WTC11 (cell line): ENCODE data around the gene SSH3. TPM values are rescaled to one million over a fixed set of nuclear protein-coding genes. Genes with fewer than 3 reads are reported as not detected.

Experiments used
- ATAC-seq: fragments of 200-7000 bp; cut with Tn5 transposase; 2 replicates; pipeline ENCODE4 v1.10.0; 2021; ENCODE audit warnings: mild to moderate bottlenecking, moderate library complexity
- CTCF ChIA-PET: fragments of 300-600 bp; sonication (Branson Sonifier 250); formaldehyde crosslinking; loops from one replicate; lab custom pipeline; 2021; ENCODE audit warnings: antibody characterized with exemption; lab: Charles Lee
- POLR2A ChIA-PET: fragments of 350-600 bp; sonication (Branson Sonifier 250); formaldehyde crosslinking; loops from one replicate; lab custom pipeline; 2021; ENCODE audit warnings: antibody characterized with exemption; lab: Charles Lee
- DNase-seq: peaks from one replicate; pipeline ENCODE4 v3.0.0; 2021; ENCODE audit warnings: low spot score
- H3K27ac Mint-ChIP-seq: 2 replicates; pipeline ENCODE4 v1.8.0; 2021; ENCODE audit warnings: mixed read lengths
- H3K27me3 Mint-ChIP-seq: 2 replicates; pipeline ENCODE4 v1.8.0; 2021; ENCODE audit warnings: low read depth, mild to moderate bottlenecking, moderate library complexity, mixed read lengths
- H3K36me3 Mint-ChIP-seq: 2 replicates; pipeline ENCODE4 v1.8.0; 2021; ENCODE audit warnings: mixed read lengths
- H3K4me1 Mint-ChIP-seq: 2 replicates; pipeline ENCODE4 v1.8.0; 2022; ENCODE audit warnings: mixed read lengths
- H3K4me3 Mint-ChIP-seq: 2 replicates; pipeline ENCODE4 v1.8.0; 2021; ENCODE audit warnings: mild to moderate bottlenecking, moderate library complexity, mixed read lengths
- H3K9me3 Mint-ChIP-seq: 2 replicates; pipeline ENCODE4 v1.8.0; 2021; ENCODE audit warnings: mixed read lengths
- AR ChIP-seq: fragments of 250-450 bp; sonication (Bioruptor Pico); IDR thresholded peaks from 2 replicates; pipeline ENCODE4 v1.9.0; 2021; ENCODE audit warnings: mild to moderate bottlenecking
- ATF1 ChIP-seq: sonication (generic); formaldehyde crosslinking; IDR thresholded peaks from 2 replicates; pipeline ENCODE4 v1.8.1; 2023; ENCODE audit warnings: mild to moderate bottlenecking, moderate library complexity, missing genetic modification reagents
- ATF3 ChIP-seq: sonication (generic); formaldehyde crosslinking; conservative IDR thresholded peaks from 2 replicates; pipeline ENCODE4 v1.8.1; 2022; ENCODE audit warnings: mild to moderate bottlenecking, missing genetic modification reagents
- ERG ChIP-seq: fragments of 250-450 bp; sonication (Bioruptor Pico); IDR thresholded peaks from 2 replicates; pipeline ENCODE4 v1.8.0; 2021; ENCODE audit warnings: mild to moderate bottlenecking
- GTF2I ChIP-seq: fragments of 250-450 bp; sonication (Bioruptor Pico); conservative IDR thresholded peaks from 2 replicates; pipeline ENCODE4 v1.4.0; 2021; ENCODE audit warnings: mild to moderate bottlenecking
- MYBL2 ChIP-seq: sonication (generic); formaldehyde crosslinking; IDR thresholded peaks from 2 replicates; pipeline ENCODE4 v1.8.1; 2023; ENCODE audit warnings: mild to moderate bottlenecking, moderate library complexity, missing genetic modification reagents
- NFE2L1 ChIP-seq: sonication (generic); formaldehyde crosslinking; IDR thresholded peaks from 2 replicates; pipeline ENCODE4 v1.8.1; 2023; ENCODE audit warnings: missing genetic modification reagents
- PRDM15 ChIP-seq: sonication (generic); formaldehyde crosslinking; IDR thresholded peaks from 2 replicates; pipeline ENCODE4 v1.8.0; 2022; ENCODE audit warnings: missing genetic modification reagents
- TEAD1 ChIP-seq: sonication (generic); formaldehyde crosslinking; IDR thresholded peaks from 2 replicates; pipeline ENCODE4 v1.8.0; 2022; ENCODE audit warnings: mild to moderate bottlenecking, missing genetic modification reagents
- USF1 ChIP-seq: sonication (generic); formaldehyde crosslinking; IDR thresholded peaks from 2 replicates; pipeline ENCODE4 v1.8.0; 2022; ENCODE audit warnings: mild to moderate bottlenecking, missing genetic modification reagents
- ZNF396 ChIP-seq: fragments of 250-450 bp; sonication (Bioruptor Pico); IDR thresholded peaks from 2 replicates; pipeline ENCODE4 v1.8.0; 2021; ENCODE audit warnings: mild to moderate bottlenecking, moderate library complexity, borderline replicate concordance
- ZNF416 ChIP-seq: fragments of 250-450 bp; sonication (Bioruptor Pico); IDR thresholded peaks from 2 replicates; pipeline ENCODE4 v1.9.0; 2021; ENCODE audit warnings: mild to moderate bottlenecking, inconsistent platforms
- total RNA-seq: library from RNA; stranded (reverse); gene quantifications from 3 replicates; pipeline ENCODE4 v1.2.3, GENCODE V29; 2021
- TF ChIP-seq, protein P1 (sequence below): fragments of 250-450 bp; sonication (Bioruptor Pico); IDR thresholded peaks from 2 replicates; pipeline ENCODE4 v1.9.0; 2021; ENCODE audit warnings: mild to moderate bottlenecking, borderline replicate concordance
- TF ChIP-seq, protein P2 (sequence below): sonication (generic); formaldehyde crosslinking; conservative IDR thresholded peaks from 2 replicates; pipeline ENCODE4 v1.8.1; 2023; ENCODE audit warnings: mild to moderate bottlenecking, low read depth, missing genetic modification reagents, moderate library complexity
- TF ChIP-seq, protein P3 (sequence below): sonication (generic); formaldehyde crosslinking; IDR thresholded peaks from 2 replicates; pipeline ENCODE4 v1.8.1; 2023; ENCODE audit warnings: mild to moderate bottlenecking, missing genetic modification reagents

Gene SSH3
- total RNA-seq, 1 experiment from 2014 or later, result 42.3 TPM

GRCh38 chr11:67307545-67308001 is 4.2 kb downstream of the SSH3 start (continued):
- TF ChIP-seq ATF1 (CRISPR knock-in tag) (no peak), AR (CRISPR knock-in tag) (no peak), ATF3 (no peak), ZNF416 (CRISPR knock-in tag) (no peak)
- TF ChIP-seq, protein P1, sequence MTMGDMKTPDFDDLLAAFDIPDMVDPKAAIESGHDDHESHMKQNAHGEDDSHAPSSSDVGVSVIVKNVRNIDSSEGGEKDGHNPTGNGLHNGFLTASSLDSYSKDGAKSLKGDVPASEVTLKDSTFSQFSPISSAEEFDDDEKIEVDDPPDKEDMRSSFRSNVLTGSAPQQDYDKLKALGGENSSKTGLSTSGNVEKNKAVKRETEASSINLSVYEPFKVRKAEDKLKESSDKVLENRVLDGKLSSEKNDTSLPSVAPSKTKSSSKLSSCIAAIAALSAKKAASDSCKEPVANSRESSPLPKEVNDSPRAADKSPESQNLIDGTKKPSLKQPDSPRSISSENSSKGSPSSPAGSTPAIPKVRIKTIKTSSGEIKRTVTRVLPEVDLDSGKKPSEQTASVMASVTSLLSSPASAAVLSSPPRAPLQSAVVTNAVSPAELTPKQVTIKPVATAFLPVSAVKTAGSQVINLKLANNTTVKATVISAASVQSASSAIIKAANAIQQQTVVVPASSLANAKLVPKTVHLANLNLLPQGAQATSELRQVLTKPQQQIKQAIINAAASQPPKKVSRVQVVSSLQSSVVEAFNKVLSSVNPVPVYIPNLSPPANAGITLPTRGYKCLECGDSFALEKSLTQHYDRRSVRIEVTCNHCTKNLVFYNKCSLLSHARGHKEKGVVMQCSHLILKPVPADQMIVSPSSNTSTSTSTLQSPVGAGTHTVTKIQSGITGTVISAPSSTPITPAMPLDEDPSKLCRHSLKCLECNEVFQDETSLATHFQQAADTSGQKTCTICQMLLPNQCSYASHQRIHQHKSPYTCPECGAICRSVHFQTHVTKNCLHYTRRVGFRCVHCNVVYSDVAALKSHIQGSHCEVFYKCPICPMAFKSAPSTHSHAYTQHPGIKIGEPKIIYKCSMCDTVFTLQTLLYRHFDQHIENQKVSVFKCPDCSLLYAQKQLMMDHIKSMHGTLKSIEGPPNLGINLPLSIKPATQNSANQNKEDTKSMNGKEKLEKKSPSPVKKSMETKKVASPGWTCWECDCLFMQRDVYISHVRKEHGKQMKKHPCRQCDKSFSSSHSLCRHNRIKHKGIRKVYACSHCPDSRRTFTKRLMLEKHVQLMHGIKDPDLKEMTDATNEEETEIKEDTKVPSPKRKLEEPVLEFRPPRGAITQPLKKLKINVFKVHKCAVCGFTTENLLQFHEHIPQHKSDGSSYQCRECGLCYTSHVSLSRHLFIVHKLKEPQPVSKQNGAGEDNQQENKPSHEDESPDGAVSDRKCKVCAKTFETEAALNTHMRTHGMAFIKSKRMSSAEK (CRISPR knock-in tag), result no peak

DNA sequence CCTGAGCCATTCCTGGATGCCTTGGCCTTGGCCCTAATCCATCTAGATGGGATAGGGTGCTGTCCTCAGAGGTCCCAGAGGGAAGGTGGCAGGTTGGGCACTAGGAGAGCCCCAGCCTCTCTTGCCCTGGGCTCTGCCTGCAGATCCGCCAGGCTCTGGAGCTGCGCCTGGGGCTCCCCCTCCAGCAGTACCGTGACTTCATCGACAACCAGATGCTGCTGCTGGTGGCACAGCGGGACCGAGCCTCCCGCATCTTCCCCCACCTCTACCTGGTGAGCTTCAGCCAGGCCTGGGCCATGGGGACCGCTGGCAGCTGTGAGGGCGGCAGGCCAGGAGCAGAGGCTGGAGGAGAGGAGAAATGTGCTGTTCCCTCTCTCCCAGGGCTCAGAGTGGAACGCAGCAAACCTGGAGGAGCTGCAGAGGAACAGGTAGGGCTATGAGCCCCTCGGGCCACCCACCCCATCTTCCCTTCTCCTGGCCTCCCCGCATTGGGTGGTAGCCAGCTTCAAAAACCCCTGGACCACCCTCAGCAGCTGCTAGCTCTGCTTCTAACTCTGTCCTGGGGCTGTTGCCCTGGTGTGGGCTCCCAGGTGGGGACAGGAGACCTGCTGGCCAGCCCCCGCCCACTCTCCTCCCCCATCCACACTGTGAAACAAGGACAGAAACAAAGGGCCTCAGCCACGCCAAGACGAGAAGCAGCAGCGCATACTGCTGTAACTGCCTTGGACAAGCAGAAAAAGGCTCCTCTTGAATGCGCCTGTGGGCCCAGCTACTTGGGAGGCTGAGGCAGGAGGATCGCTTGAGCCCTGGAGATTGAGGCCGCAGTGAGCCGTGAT is 4.9 kb downstream of the SSH3 start:
- Mint-ChIP-seq H3K36me3 (peaks cover 2% of the 10 kb centered on the region; the same call in 1 of the 2 replicates), H3K4me1 (peaks cover 5% of the 10 kb centered on the region), H3K4me3 (no peak overlapping the region), H3K27ac (no peak overlapping the region), H3K27me3 (peaks cover 4% of the 10 kb centered on the region; the same call in 1 of the 2 replicates), H3K9me3 (no peaks in the 10 kb centered on the region)
- TF ChIP-seq ZNF396 (CRISPR knock-in tag) (no peak), GTF2I (CRISPR knock-in tag) (no peak), ERG (CRISPR knock-in tag) (no peak), NFE2L1 (CRISPR knock-in tag) (no peak), USF1 (CRISPR knock-in tag) (no peak), MYBL2 (CRISPR knock-in tag) (no peak), TEAD1 (CRISPR knock-in tag) (no peak), PRDM15 (CRISPR knock-in tag) (no peak), ATF3 (no peak)
- TF ChIP-seq, protein P2, sequence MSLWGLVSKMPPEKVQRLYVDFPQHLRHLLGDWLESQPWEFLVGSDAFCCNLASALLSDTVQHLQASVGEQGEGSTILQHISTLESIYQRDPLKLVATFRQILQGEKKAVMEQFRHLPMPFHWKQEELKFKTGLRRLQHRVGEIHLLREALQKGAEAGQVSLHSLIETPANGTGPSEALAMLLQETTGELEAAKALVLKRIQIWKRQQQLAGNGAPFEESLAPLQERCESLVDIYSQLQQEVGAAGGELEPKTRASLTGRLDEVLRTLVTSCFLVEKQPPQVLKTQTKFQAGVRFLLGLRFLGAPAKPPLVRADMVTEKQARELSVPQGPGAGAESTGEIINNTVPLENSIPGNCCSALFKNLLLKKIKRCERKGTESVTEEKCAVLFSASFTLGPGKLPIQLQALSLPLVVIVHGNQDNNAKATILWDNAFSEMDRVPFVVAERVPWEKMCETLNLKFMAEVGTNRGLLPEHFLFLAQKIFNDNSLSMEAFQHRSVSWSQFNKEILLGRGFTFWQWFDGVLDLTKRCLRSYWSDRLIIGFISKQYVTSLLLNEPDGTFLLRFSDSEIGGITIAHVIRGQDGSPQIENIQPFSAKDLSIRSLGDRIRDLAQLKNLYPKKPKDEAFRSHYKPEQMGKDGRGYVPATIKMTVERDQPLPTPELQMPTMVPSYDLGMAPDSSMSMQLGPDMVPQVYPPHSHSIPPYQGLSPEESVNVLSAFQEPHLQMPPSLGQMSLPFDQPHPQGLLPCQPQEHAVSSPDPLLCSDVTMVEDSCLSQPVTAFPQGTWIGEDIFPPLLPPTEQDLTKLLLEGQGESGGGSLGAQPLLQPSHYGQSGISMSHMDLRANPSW (CRISPR knock-in tag), result no peak
- TF ChIP-seq, protein P3, sequence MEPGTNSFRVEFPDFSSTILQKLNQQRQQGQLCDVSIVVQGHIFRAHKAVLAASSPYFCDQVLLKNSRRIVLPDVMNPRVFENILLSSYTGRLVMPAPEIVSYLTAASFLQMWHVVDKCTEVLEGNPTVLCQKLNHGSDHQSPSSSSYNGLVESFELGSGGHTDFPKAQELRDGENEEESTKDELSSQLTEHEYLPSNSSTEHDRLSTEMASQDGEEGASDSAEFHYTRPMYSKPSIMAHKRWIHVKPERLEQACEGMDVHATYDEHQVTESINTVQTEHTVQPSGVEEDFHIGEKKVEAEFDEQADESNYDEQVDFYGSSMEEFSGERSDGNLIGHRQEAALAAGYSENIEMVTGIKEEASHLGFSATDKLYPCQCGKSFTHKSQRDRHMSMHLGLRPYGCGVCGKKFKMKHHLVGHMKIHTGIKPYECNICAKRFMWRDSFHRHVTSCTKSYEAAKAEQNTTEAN (CRISPR knock-in tag), result no peak
- no peak for ATAC-seq
- DNase-seq, result no peak
- ChIA-PET CTCF (interaction anchor here (1.8 to 2.0 kb wide), 2 partner anchors 9 to 47 kb away, joined by 6 to 8 read pairs; no protein-coding TSS in a partner anchor), POLR2A (no interaction called here)
